NCI-H82 (cell line): ENCODE data around the gene CSRP2.

Experiments used
- DNase-seq: peaks from one replicate; lab custom pipeline; 2025; lab: John Stamatoyannopoulos, UW

CSRP2 gene

GRCh38 chr12:76891609-76892008 is 12.8 kb upstream of the CSRP2 start:
- DNase-seq, result no peak

- DNase-seq, result no peak
These were observed 11.6 kb upstream of the CSRP2 start for GRCh38 chr12:76890151-76891143.

GRCh38 chr12:76888775-76889174 is 10.0 kb upstream of the CSRP2 start:
- no peak for DNase-seq

- peak; percentile 22 for DNase-seq
These were observed 5.0 kb upstream of the CSRP2 start for GRCh38 chr12:76883811-76884210.

- DNase-seq, result peak; percentile 11
These were observed 4.3 kb upstream of the CSRP2 start for GRCh38 chr12:76883151-76883550.

GRCh38 chr12:76882367-76882766 is 3.5 kb upstream of the CSRP2 start:
- no peak for DNase-seq

- peak; percentile 32 for DNase-seq
These were observed 2.3 kb upstream of the CSRP2 start for GRCh38 chr12:76881142-76881541.

- no peak for DNase-seq
These were observed 1.8 kb upstream of the CSRP2 start for GRCh38 chr12:76880519-76881023.

GRCh38 chr12:76879710-76880518 is 1.1 kb upstream of the CSRP2 start:
- DNase-seq, result no peak

- DNase-seq, result peak; percentile 64
These were observed 520 bp downstream of the CSRP2 start for GRCh38 chr12:76878099-76878898.

- no peak for DNase-seq
These were observed 2.1 kb downstream of the CSRP2 start for GRCh38 chr12:76876696-76877229.

- peak; percentile 28 for DNase-seq
These were observed 4.2 kb downstream of the CSRP2 start for GRCh38 chr12:76874491-76875190.

GRCh38 chr12:76874027-76874426 is 4.8 kb downstream of the CSRP2 start:
- no peak for DNase-seq

GRCh38 chr12:76872415-76872814 is 6.4 kb downstream of the CSRP2 start:
- peak; percentile 54 for DNase-seq

GRCh38 chr12:76871742-76872141 is 7.1 kb downstream of the CSRP2 start:
- DNase-seq, result peak; percentile 90

GRCh38 chr12:76871082-76871481 is 7.7 kb downstream of the CSRP2 start:
- peak; percentile 62 for DNase-seq

- DNase-seq, result peak; percentile 98
These were observed 12.1 kb downstream of the CSRP2 start for GRCh38 chr12:76866726-76867125.

GRCh38 chr12:76866151-76866567 is 12.7 kb downstream of the CSRP2 start:
- peak; percentile 83 for DNase-seq

GRCh38 chr12:76864791-76865400 is 13.9 kb downstream of the CSRP2 start:
- DNase-seq, result no peak

GRCh38 chr12:76863837-76864236 is 15.0 kb downstream of the CSRP2 start:
- no peak for DNase-seq
